ENCODE results near the gene DLK1. TPM values are rescaled to one million over a fixed set of nuclear protein-coding genes. Genes with fewer than 3 reads are reported as not detected.

Gene DLK1
- total and polyA plus RNA-seq, 10 donors: 0.17 to 0.79 (median 0.38) TPM; not detected in 7

- peak; percentile 63 for DNase-seq
- Histone ChIP-seq H3K36me3 (no peaks in the 10 kb centered on the region), H3K4me3 (no peak overlapping the region), H3K27ac (no peak overlapping the region), H3K4me1 (peaks cover 0 to 12% (median 0%) of the 10 kb centered on the region in 6 donors), H3K9me3 (peaks cover 0 to 4% (median 0%) of the 10 kb centered on the region in 8 donors), H3K27me3 (replicated peaks in 1 of 7) (peaks cover 0 to 23% (median 0%) of the 10 kb centered on the region in 7 donors)
- WGBS, 5 donors: 82 to 89% (median 86%) methylated on average over 11 to 14 of the region's 14 CpGs
- intact Hi-C loops (cut with DNase I; ENCODE audit: low total_unique reads): no loop called here
- TF ChIP-seq CTCF (IDR thresholded peaks at IDR 0.05 in 8 of 11, conservative IDR thresholded peaks at IDR 0.05 in 3 of 11) (no peak), POLR2A (IDR thresholded peaks at IDR 0.05) (no peak), POLR2AphosphoS5 (IDR thresholded peaks at IDR 0.05) (no peak)
Measured at GRCh38 chr14:100767788-100768536, 41.3 kb downstream of the DLK1 start.

GRCh38 chr14:100769035-100769939 lies 42.6 kb downstream of the DLK1 start:
- DNase-seq: peak; percentile 51
- 84 to 95% (median 88%) methylated on average over 18 to 32 of the region's 32 CpGs for WGBS, 5 donors
- intact Hi-C loops (cut with DNase I; ENCODE audit: low total_unique reads): no loop called here
- Histone ChIP-seq H3K27ac (no peak overlapping the region), H3K36me3 (no peaks in the 10 kb centered on the region), H3K9me3 (peaks cover 0 to 4% (median 0%) of the 10 kb centered on the region in 8 donors), H3K4me3 (no peak overlapping the region), H3K4me1 (peaks cover 0 to 12% (median 0%) of the 10 kb centered on the region in 6 donors), H3K27me3 (replicated peaks in 1 of 7) (peaks cover 0 to 23% (median 0%) of the 10 kb centered on the region in 7 donors)
- TF ChIP-seq POLR2AphosphoS5 (IDR thresholded peaks at IDR 0.05) (no peak), POLR2A (IDR thresholded peaks at IDR 0.05) (no peak), CTCF (IDR thresholded peaks at IDR 0.05 in 8 of 11, conservative IDR thresholded peaks at IDR 0.05 in 3 of 11) (no peak)

- TF ChIP-seq POLR2AphosphoS5 (IDR thresholded peaks at IDR 0.05): no peak
- no peak for TF ChIP-seq CTCF (IDR thresholded peaks at IDR 0.05 in 8 of 11, conservative IDR thresholded peaks at IDR 0.05 in 3 of 11)
- TF ChIP-seq POLR2A (IDR thresholded peaks at IDR 0.05): no peak
- no peak for DNase-seq
- Histone ChIP-seq H3K9me3 (peaks cover 0 to 4% (median 0%) of the 10 kb centered on the region in 8 donors), H3K4me3 (no peak overlapping the region), H3K4me1 (peaks cover 0 to 12% (median 0%) of the 10 kb centered on the region in 6 donors), H3K27ac (no peak overlapping the region), H3K36me3 (no peaks in the 10 kb centered on the region), H3K27me3 (replicated peaks in 1 of 7) (peaks cover 0 to 23% (median 0%) of the 10 kb centered on the region in 7 donors)
- intact Hi-C loops (cut with DNase I; ENCODE audit: low total_unique reads): no loop called here
- 76 to 91% (median 88%) methylated on average over 4 of the region's 4 CpGs for WGBS, 5 donors
Measured at GRCh38 chr14:100770046-100770445, 43.4 kb downstream of the DLK1 start.

Measured in spleen (tissue), 11 donors.